HUDEP-2 (cell line): ENCODE results near the gene ZFYVE9.
"Not testable (repeated sequence)": the region's sequence is repeated elsewhere in the genome, so short reads cannot be mapped to it uniquely, and the experiment has no call there.

Experiments
- DNase-seq, 76 experiments: peaks; one replicate each; lab custom pipeline; 2025; ENCODE audit not compliant: unreplicated experiment in 76 of 76; lab: John Stamatoyannopoulos, UW

ZFYVE9 gene, protein sequence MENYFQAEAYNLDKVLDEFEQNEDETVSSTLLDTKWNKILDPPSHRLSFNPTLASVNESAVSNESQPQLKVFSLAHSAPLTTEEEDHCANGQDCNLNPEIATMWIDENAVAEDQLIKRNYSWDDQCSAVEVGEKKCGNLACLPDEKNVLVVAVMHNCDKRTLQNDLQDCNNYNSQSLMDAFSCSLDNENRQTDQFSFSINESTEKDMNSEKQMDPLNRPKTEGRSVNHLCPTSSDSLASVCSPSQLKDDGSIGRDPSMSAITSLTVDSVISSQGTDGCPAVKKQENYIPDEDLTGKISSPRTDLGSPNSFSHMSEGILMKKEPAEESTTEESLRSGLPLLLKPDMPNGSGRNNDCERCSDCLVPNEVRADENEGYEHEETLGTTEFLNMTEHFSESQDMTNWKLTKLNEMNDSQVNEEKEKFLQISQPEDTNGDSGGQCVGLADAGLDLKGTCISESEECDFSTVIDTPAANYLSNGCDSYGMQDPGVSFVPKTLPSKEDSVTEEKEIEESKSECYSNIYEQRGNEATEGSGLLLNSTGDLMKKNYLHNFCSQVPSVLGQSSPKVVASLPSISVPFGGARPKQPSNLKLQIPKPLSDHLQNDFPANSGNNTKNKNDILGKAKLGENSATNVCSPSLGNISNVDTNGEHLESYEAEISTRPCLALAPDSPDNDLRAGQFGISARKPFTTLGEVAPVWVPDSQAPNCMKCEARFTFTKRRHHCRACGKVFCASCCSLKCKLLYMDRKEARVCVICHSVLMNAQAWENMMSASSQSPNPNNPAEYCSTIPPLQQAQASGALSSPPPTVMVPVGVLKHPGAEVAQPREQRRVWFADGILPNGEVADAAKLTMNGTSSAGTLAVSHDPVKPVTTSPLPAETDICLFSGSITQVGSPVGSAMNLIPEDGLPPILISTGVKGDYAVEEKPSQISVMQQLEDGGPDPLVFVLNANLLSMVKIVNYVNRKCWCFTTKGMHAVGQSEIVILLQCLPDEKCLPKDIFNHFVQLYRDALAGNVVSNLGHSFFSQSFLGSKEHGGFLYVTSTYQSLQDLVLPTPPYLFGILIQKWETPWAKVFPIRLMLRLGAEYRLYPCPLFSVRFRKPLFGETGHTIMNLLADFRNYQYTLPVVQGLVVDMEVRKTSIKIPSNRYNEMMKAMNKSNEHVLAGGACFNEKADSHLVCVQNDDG (N-terminal part only)

DNA sequence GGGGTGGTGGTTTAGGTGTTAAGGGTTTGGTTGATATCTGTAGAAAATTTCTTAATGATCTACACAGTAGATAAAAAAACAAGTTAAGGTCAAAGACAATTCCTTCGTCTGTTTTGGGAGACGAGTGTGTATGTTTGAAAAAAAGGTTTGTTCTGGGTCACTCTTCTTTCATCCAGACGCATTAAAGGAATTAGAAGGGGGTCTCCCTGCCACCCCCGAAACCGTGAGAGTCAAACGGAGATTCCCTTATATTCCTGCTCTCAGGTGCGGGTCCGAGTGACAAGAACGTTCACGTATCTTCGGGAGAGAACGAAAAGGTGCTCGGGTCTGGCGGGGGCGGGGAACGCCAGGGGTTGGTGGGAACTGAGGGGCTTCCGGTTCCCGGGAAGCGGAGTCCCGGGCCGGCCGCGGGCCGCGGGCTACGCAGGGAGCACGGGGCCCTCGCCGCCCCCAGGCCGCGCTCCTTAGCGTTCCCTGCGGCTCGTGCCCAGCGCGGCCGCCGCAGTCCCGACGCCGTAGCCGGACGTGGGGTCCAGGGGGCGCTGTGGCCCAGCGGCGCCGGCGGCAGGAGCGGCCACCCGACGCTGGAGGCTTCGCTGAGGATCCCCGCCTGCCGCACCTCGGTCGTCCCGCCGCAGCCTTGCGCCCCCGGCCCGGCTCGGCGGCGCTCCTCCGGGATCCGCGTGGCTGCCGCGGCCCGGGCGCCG, at the start of gene ZFYVE9:
Gene ZFYVE9, plus strand, starts transcription at position 577 of the 707 bp plus-strand sequence. CDS start 91,118 bp downstream, outside the sequence.
- peak in 63 of 76 experiments; percentile 10 to 73 (median 47) for DNase-seq

DNA sequence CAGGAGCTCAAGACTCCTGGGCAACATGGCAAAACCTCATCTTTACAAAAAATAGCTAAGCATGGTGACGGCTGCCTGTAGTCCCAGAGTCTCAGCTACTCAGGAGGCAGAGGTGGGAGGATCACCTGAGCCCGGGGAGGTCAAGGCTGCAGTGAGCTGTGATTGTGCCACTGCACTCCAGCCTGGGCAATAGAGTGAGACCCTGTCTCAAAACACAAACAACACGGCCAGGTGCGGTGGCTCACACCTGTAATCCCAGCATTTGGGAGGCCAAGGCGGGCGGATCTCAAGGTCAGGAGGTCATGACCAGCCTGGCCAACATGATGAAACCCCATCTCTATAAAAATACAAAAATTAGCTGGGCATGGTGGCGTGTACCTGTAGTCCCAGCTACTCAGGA, 47.6 kb upstream of the ZFYVE9 start:
- DNase-seq, result not testable (repeated sequence)

DNA sequence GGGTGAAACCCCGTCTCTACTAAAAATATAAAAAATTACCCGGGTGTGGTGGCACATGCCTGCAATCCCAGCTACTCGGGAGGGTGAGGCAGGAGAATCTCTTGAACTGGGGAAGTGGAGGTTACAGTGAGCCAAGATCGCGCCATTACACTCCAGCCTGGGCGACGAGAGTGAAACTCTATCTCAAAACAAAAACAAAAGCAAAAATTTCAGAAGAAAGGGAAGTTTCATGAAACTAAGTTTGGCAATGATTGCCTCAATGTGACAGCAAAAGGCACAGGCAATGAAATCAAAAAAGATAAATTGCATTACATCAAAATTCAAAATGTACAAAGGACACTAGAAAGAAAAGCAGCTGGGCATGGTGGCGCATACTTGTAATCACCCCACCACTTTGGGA, 45.7 kb upstream of the ZFYVE9 start:
- no peak for DNase-seq

DNA sequence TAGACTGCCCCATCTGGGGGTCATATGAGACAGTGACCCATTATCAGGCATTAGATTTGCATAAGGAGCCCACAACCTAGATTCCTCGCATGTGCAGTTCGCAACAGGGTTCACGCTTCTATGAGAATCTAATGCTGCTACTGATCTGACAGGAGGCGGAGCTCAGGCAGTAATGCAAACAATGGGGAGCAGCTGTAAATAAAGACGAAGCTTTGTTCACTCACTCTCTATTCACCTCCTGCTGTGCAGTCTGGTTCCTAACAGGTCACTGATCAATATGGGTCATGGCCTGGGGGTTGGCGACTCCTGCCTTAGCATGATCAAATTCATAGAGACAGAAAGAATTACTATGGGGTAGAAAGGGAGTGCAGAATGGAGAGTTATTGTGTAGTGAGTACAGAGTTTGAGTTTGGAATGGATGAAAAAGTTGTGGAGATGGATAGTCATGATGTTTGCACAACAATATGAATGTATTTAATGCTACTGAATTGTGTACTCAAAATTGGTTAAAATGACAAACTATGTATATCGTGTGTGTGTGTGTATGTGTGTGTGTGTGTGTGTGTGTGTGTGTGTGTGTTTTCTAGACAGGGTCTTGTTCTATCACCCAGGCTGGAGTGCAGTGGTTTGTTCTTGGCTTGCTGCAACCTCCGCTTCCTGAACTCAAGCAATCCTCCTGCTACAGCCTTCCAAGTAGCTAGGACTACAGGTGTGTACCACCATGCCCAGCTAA, 43.6 kb upstream of the ZFYVE9 start:
- DNase-seq, result no peak

DNA sequence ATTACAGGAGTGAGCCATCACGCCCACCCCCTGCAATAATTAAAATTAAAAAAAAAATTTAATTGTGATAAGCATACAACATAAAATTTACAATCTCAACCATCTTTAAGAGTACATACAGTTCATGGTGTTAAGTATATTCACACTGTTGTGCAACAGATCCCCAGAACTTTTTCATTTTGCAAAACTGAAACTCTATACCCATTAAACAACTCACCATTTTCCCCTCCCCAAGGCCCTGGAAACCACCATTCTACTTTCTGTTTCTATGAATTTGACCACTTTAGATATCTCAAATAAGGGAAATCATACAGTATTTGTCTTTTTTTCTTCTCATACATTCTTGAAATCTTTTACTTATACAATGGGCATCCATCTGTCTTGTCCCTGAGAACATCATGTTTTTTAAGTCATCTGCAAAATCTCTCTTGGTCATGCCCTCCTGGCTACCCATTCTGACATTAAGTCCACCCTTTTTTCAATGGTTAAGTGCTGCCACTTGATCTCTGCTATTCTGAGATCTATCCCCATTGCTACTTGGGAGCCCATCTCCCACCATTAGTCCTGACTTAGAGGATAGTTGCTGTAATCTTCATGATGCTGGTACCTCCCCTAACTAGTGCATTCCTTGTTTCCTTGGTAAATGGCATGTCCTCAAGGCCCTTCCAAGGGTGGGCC, 39.4 kb upstream of the ZFYVE9 start:
- no peak for DNase-seq

DNA sequence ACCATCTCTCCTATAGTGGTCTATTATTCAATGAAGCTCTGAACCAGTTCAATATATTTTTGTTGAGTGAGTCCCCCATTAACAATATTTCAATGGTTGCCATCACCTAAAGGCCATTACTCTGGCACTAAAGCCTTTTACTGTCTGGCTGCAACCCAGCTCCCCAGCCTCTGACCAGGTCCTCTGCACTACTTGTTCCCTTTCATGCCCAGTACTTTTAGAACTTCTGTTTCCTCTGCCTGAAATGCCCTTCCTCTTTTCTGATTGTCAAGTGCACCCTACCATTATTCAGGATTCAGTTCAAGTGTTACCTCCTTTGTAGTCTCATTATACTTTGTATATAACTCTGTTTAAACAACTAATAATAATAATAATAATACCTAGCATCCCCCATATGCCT, 30.4 kb upstream of the ZFYVE9 start:
- DNase-seq, result no peak

DNA sequence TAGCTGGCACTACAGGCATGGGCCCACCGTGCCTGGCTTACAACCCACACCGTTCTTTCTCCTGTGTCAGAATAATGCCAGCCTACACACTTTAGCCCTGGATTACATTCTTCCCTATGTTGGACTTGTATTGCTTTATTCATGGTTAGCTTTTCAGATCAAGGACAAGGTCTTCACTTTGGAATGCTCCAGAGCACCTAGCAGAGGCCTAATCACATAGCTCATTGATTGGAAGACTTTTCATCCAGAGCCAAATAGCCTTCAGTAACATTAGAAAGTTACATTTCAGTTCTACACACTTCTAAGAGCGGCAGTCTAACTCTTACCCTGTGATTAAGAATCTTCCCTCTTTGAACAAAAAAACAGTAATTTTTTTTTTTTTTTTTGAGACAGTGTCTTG, 29.4 kb upstream of the ZFYVE9 start:
- DNase-seq, result no peak

DNA sequence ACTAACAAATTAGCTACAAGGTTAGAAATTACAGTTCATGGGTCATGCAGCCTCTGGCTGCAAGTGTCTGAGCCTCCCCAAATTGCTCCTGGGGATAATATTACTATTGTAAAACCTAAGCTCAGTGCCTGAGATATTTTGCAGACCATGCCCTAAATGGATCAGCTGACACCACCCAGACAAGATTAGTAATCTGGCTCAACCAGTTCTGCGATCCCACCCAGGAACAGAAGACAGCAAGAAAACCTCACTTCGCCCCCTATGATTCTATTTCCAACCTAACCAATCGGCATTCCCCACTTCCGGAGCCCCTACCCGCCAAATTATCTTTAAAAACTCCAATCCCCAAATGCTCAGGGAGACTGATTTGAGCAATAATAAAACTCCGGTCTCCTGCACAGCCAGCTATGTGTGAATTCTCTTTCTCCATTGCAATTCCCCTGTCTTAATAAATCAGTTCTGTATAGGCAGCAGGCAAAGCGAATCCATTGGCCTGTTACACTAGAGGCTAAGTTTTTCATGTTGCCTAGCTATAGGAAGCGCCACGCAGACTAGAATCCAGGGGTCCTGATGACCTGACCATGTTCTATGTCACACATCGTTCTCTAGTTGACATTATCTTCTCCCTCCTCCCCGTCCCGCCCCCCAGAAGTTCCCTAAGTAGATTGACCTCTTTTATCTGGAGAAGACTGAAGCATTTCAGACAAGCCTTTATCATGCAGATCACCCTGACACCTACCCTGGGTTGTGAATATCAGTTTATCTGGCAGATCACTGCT, 22.4 kb upstream of the ZFYVE9 start:
- no peak for DNase-seq

DNA sequence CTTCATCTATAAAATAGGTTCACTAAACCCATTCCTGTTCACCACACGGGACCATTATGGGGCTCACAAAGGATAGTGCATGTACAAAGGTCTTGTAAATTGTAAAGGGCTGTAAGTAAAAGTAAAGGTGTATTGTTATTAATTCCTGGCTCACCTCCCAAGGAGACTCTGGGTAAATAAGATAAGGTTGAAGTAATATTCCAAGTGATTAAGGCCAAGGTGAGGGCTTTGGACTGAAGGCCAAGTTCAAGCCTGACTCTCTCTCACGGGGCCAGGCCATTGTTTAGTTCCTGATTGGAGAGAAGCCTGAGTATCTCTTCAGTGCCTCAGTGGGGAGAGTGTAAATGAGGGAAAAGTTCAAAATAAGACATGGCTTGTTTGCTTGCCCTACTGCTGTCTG, 19.5 kb upstream of the ZFYVE9 start:
- no peak for DNase-seq

DNA sequence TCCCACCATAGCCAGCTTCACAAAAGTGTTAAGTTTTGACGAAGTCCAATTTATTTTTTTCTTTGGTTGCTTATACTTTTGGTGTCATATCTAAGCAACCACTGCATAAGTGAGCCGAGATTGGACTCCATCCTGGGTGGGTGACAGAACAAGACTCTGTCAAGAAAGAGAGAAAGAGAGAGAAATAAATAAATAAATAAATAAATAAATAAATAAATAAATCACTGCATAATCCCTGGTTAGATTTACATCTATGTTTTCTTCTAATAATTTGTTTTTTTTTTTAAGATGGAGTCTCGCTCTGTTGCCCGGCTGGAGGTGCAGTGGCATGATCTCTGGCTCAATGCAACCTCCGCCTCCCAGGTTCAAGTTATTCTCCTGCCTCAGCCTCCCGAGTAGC, 18.3 kb upstream of the ZFYVE9 start:
- no peak for DNase-seq

DNA sequence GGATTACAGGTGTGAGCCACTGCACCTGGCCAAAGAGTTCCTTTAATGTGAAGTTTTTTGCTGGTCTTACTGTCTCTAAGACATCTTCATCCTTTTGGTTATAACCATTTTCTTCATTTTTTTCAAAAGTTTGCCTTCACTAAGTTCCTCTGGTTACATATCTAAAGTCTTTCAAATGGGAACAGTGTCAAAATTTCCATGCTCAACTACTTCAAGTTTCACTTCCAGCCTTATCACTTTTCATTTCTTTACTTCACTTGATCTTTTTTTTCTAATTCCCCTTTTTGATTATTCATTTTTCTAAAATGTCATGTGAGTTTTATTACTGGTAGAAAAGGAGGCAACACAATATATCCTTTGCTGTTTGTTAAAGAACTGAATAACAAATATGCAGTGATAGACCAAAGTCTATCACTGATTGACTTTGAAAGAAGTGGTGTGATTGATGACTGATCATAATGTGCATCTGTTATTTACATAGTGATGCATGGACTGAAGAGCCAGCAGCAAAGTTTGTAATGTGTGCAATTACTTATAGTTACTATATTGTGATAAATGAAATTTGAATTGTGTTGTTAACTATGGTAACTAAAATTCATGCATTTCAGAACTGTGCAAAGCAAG, 16.0 kb upstream of the ZFYVE9 start:
- DNase-seq, result no peak

DNA sequence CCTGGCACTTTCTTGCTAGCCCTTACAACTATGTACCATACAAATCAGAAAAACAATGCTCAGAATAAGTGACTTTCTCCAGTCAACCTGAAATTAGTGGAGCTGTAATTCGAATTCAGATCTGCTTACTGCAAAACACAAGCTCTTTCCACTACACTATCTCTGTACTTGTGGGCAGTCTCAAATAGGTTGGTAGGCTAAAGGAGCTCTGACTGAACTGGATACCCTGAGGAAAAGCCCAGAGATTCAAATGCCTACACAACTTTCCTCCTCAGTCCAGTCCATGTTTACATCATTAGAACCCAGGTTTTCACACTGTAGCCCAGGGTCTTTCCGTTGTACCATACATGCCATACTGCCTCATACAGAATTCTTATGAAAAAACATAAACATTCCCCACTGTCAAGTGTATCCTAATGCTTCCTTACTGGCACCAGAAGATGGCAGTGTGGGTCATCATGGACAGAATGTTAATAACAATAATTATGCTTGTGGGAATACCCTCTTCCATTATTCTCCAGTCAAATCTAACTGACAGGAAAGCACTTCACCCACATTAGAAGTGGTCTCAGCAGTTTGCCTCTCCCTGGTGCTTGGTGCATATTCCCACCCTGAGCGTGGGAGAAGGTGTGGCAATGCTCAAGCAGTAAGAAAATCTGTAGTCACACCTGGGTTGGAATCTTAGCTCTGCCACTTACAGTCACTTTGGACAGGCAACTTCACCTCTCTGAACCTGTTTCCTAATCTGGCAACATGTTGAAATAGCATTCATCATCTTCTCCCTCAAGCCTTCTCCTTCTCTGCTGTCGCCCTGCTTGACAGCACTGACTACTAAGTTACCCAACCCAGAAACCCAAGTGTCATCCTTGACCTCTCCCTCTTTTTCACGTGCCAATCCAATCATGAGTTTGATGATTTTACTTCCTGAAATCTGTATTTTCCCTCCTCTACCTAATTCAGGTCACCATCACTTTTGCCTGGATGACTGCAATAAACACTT, 14.4 kb upstream of the ZFYVE9 start:
- DNase-seq, result peak in 18 of 76 experiments; percentile 2 to 35 (median 8)

DNA sequence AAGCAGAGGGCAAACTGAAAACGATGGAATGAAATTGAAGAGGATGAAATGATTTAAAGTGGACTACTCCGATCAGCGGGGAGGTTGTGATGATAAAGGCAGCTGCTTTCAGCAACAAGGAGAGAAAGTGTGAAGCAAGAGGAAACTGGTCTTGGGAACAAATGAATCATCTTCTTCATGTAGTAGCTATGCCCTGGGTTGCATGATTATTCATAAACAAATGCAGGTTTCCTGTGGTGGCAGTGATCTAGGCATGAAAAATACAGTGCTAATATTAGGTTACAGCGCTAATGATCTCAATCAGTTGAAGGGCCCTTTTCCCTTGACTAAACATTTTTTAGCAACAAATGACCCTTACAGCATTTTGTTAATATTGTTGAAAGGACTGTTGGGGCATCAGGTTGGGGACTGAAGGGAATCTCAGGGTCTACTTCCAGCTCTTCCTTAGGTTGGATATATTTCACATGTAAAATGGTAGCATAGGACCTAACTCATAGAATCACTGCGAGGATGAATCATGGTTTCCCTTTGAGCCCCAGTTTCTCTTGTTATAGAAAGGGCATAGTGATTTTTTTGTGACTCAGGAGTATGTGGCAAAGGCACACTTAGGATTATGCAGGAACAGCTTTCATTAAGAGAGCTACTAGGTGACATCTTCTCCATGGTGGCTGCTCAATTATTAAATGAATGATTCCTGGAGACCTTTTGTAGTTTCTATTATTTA, 1.9 kb upstream of the ZFYVE9 start:
- peak in 1 of 76 experiments; percentile 10 for DNase-seq

DNA sequence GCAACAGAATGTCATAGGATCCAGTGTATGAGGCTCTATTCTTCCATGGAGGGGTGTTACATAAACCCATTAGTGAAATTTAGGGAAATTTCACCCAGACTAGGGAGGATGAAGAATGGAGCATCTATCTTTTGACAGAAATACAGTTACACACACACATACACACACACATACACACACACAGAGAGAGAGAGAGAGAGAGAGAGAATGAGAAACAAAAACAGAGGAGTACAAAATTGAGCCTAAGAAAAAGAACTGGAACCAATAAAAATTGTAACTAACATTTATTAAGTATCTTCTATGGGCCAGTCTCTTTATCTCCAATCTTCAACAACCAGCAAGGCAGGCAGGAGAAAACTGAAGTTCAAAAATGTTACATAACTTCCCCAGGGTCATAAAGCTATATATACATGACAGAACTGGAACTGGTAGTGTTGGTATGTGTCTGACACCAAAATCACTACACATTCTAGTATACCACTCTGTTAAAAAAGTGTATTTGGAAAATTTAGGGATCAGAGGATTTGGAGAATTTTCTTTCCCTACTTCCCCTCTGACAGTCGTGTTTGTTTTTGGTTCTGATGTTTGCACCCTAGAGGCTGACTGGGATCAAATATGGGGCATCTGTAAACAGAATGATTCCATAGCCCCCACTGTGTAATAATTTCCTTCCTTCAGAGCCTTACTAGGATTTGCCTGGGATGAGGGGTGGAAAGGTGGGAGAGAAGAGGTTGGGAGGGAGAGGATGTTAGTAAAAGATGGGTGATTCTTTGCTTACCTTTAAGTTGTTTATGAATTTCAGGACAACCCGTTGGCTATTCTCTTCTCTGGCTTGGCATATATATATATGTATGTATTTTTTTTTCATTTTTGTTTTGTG, 1.0 kb upstream of the ZFYVE9 start:
- DNase-seq, result no peak
